NCI-H526 (cell line): ENCODE data around the gene RAD21L1.

Experiments
- DNase-seq, 2 experiments: peaks; one replicate each; lab custom pipeline; 2025; lab: John Stamatoyannopoulos, UW

The RAD21L1 gene

DNA sequence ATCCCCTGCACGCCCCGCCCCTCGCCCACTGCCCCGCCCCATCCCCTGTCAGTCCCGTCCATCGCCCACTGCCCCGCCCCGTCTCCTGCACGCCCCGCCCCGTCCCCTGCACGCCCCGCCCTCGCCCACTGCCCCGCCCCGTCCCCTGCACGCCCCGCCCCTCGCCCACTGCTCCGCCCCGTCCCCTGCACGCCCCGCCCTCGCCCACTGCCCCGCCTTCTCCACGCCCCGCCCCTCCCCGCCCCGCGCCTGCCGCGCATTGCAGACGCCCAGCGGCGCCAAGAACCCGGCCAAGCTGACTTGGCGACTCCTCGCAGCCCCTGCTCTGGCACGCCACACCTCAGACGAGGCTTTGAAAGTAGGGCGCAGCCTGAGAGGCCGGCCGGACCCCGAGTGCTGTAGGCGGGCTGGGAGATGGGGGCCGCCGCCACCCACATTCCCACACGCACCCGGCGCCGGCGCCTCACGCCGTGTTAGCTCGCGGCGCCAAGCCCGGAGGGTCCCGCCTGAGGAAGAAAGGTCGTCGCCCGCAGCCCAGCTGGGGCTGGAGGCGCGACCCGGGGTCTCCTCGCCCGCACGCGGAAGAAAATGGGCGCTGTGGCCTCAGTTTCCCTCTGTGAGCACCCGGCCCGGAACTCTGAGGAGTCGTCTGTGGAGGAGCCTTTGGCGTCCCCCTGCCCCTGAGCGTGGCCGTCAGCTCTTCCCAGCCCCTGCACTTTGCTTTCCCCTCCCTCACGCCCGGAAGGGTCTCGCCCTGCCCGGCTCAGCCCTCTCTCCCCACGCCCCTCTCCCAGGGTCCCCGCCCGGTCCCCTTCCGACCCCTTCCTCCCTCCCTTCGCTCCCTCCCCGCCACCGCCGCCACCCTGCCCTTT lies at the start of gene RAD21L1:
RAD21L1 (plus strand) TSS at position 262 of the 872 bp plus-strand sequence. CDS start 2,410 bp downstream, outside the sequence.
- DNase-seq: peak; percentile 44 to 91

DNA sequence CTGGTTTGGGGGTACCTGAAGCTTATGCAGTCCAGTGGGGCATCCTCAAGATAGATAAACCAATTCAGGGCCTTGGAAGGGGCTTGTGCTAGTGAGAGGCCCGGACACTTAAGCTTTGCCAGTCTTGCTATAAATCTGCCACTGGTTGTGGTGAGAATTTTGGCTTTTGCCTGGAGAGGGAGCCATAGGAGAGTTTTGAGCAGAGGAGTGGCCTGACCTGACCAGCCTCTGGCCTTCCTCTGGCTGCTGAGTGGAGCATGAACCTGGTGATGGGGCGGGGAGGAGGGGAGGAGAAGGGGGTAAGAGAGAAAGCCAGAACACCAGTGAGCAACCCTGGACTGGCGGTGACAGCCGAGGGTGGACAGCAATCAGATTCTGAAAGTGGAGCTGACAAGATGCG lies 48.2 kb upstream of the RAD21L1 start:
- DNase-seq: peak in 1 of 2 experiments; percentile 19

DNA sequence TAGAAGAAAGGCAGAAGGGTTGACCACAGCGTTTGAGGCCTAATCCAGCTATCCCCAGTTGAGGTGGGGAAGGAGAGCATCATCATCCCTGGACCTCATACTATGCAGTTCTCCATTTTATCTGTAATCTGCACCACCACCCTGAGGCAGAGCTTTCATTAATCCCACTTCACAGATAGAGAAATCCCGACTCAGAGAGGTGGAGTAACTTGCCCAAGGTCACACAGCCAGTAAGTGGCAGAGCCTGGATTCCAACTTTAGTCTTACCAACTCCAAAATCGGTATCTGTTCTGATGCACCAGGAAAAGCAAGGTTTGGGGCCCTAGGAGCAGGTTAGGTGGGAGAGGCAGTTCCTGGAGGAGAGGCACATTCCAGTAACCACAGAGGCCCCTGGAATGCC lies 47.7 kb upstream of the RAD21L1 start:
- no peak for DNase-seq

DNA sequence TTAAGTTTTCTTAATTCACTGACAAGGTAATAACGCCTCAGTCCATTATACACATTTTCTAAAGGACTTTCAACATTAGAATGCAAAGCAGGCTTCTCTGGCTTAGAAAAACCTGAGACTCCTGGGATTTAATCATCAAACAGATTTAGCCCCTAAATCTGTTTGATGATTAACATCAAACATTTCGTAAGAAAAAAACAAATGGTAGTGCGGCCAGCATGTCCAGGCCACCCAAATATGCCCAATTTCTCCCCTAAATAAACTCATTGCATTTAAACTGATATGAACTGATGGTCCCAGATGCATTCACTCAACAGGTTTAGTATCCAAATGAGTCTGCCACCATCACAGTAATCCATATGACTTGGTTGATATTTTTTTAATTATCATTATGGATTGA lies 47.2 kb upstream of the RAD21L1 start:
- no peak for DNase-seq

DNA sequence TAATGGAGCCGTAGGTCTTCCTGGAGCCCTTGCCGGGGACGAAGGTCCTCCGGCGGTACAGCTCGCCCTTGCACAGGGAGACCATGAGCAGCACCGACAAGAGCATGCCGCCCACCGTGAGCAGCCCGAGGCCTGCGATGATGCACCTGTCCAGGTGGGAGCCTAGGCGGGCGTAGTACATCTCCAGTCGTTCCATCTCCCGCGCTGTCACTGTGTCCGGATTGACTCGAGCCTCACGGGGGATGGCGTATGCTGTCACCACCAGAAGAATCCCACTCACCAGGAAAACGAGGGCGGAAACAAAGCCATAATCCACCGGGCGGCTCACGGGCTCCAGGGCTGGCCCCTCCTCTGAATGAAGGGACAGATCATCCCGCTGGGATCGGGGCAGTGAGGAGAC lies 44.9 kb upstream of the RAD21L1 start:
- DNase-seq: no peak

DNA sequence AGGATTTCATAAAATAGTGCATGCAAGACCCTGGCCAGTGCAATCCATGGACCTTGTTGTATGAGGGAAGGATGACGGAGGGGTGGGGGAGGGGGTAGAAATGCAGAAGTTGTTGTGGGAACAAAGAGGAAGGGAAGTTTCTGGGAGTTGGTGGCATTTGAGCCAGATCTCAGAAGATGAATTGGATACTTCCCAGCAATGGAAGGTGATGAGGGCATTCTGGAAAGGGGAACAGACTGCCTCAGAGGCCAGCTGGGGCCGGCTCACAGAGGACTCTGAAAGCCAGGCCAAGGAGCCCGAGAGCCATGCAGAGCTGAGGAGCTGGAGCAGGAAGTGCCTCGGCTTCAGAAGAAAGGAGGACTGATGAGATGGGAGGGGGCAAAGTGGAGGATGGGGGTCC lies 43.7 kb upstream of the RAD21L1 start:
- no peak for DNase-seq

DNA sequence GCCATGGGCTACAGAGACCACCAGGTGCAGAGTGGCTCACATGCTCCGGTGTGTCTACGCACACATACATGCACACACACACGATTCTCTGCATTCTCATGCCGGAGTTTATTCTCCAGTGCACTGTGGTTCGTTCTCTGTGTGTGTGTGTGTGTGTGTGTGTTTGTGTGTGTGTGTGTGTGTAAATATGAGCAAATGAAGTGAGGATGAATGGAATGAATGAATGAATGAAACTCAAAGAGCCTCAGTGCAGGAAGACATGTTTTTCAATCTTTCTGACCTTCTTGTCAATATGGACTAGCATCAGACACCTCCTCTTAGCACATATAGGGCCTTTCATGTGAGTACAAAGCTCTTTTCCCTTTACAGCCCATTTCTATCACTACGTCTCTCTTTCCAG lies 42.7 kb upstream of the RAD21L1 start:
- DNase-seq: no peak

DNA sequence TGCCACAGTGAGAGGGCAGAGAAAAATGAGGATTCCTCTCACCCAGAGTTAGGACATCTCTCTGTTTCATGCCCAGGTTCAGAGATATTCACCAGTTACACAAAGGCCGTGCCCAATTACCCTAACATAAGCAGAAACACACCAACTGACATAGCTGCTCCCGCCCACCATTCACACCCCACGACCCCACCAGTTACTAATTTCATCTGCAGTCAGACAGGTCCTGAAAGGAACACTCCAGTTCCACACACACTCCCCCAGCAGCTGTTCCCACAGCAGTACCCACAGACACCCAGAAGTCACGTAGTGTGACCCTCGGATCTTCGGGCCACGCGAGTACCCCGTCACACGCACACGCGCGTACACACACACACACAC lies 41.6 kb upstream of the RAD21L1 start:
- DNase-seq: no peak

DNA sequence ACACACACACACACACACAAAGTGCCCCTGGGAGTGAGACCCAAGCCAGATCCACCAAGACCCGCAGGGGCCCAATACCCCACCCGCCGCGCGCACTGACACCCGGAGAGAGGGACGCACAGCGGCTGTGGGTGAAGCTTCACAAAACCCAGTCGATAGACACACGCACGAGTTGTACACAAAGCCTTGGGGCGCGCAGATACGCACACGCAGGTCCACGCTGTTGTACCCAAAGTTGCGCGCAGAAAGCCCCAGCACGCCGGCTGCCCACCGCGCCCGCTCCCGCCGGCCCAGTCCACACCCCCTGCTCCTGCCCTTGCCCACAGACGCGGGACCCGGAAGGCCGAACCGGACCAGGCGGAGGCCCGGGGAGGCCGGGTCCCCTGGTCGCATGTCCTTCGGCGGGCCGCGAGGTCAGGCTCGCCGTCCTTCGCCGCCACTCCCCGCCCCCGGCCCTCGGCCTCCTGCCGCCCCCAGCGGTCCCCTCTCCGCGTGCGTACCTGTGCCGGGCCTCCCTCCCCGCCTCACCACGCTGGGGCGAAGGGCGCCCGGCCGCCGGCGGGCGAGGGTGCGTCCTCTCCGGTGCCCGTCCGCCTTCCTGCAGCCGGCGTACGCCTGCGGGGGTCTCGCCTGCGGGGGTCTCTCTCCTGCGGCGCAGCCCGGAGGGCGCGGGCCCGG lies 41.1 kb upstream of the RAD21L1 start, which contains the start of gene TMEM74B:
TMEM74B (minus strand) TSS at position 344 of the 678 bp plus-strand sequence. CDS start 1,180 bp downstream, outside the sequence.
- peak; percentile 18 to 65 for DNase-seq

DNA sequence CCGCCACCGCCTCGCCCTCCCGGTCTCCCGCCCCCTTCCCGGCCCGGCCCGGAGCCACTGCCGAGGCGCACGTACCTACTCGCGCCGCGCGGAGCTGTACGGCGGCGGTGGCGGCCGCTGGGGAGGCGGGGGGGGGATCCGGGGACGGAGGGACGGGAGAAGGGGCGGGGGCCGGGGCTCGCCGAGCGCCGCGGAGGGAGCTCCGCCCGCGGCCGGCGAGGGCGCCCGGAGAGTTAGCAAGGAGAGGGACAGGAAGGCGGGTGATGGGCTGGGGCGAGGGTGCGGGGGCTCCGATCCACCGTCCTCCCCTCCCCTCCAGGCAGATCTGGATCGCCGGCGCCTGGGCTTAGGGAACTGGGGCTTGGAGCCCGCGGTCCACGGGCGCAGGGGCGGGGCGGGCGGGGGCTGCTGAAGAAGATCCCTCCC lies 40.5 kb upstream of the RAD21L1 start:
- DNase-seq: peak; percentile 47 to 88

DNA sequence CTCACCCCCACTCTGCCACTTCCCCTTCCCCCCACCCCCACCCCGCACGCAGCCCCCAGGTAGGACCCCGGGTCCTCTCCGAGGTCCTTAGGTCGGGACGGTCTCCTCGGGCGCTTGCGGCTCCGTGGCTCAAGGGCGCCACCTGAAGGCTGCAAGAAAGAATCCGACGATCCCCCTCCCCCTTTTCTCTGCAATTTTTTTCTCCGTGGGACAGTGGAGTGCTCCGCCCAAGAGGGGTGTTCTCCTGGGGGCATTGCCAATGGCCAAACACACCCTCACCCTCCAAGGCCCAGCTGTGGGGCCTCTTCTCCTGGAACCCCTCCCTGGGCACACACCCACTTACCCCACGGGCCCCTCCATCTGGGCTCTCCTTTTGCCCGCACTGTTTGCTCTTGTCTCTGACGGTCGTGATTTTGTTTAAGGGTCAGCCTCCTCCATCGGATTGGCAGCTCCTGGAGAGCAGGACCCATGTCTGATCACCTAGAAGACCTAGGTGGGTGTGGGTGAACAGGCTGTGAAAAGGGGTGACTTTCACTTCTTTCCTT lies 40.0 kb upstream of the RAD21L1 start:
- DNase-seq: peak; percentile 73 to 88

DNA sequence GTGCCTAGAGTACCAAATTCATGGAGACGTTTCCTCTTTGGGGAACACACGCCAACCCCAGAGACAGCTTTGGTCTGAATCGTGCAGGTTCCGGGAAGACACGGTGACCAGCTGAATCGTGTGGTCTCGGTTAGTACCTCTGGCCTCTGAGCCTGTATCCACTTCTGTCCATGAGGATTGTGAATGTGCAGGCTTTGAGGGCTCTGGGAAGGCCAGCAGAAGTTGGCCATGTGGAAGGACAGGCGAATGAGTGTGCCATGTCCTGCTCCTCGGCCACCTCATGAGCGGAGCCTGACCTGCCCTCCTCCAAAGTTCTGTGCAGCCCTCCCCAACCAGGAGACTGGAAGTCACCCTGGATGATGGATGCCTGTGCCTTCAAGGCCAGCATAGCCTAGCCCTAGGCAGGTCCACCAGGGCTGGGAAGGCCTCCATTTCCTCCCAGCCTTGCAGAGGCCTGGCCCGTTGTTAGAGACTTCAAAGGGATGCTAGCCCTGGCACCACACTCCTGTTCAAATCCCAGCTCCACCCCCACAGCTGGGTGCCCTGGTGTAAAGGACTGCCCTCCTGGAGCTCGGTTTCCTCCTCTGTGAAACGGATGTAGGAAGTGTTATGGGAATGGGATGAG lies 39.4 kb upstream of the RAD21L1 start:
- DNase-seq: peak in 1 of 2 experiments; percentile 20

DNA sequence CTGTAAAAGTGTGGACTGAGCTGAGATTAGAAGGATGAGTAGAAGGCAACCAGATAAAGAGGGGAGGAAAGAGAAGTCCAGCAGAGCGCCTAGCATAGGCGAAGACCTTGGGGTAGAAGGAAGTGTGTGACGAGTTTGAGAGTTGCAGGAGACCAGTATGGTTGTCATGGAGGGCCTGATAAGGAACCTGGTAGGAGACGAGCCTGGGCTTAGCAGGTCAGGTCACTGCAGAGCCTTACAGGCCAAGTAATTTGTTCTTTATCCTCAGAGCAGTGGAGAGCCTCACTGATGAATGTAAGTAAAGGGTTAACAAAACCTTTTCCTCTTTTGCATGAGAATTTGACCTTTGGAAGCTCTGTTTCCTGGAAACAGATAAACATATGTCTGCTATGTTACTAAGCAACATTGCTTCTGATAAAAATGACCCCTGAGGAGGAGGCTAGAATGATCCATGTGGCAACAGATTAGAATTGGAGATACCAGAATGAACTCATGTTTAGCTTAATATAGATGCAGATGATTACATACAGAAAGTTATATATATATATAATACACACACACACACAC lies 38.2 kb upstream of the RAD21L1 start:
- DNase-seq: peak; percentile 71 to 88

DNA sequence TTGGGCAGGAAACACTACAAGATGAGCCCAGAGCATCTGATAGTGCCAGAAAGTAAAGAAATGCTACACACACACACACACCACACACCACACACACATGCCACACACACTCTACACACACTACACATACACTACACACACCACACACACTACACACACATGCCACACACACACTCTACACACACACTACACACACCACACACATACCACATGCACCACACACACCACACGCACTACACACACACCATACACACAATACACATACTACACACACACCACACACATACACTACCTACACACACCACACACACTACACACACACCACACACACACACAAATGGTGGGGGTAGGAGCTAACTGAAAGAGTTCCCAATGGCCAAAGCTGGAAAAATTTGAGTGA lies 37.5 kb upstream of the RAD21L1 start:
- DNase-seq: no peak

DNA sequence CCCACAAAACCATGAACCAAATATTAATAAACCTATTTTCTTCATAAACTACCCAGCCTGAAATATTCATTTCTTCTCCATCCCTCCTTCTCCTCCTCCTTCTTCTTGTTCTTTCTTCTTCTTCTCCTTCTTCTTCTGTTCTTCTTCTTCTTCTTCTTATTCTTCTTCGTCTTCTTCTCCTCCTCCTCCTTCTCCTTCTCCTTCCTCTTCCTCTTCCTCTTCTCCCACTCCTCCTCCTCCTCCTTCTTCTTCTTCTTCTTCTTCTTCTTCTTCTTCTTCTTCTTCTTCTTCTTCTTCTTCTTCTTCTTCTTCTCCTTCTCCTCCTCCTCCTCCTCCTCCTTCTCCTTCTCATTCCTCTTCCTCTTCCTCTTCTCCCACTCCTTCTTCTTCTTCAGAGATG lies 36.0 kb upstream of the RAD21L1 start:
- DNase-seq: no peak

DNA sequence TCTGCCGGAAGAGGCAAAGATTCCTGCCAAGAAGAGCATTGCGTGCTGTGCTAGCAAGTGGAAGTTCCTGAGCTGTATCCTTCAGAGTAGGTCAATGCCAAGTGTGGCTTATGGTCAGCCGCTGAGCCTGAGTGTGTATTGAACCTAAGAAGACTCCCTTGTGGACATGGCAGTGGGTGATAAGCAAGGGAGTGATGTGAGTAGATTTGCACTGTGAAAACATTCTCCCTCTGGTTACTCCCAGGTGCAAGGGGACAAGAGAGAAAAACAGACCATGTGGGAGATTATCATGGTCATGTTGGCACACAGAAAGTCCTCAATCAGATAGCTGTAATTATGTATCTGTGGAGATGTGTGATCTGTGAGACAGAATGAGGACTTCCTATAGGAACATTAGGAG lies 35.0 kb upstream of the RAD21L1 start:
- no peak for DNase-seq

DNA sequence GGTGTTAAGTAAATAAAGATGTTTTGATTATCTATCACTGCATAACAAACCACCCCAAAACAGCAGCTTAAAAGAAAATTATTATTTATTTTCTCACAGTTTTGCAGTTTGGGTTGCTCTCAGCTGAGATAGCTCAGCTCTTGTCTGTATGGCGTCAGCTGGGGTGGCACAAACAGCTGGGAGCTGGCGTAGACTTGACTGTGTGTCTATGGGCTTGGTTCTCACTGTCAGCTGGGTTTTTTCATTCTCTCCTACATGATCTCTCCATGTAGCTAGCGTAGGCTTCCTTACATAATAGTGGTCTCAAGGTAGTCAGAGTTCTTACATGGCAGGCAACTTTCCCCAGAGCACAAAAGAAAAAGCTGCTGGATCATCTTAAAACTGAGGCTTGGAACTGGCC lies 34.5 kb upstream of the RAD21L1 start:
- no peak for DNase-seq

DNA sequence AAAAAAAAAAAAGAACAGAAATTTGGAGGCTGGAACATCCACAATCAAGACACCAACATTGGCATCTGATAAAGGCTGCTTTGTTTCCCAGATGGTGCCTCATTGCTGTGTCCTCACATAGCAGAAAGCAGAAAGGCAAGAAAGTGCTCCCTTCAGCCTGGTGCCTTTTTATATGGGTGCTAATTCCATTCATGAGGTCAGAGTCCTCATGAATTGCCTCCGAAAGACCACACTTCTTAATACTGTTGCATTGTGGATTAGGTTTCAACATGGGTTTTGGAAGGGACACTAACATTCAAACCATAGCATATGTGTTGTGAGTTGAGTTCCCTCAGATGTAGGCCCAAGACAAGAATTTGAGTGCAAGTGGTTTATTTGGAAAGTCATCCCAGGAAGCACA lies 30.6 kb upstream of the RAD21L1 start:
- DNase-seq: no peak

DNA sequence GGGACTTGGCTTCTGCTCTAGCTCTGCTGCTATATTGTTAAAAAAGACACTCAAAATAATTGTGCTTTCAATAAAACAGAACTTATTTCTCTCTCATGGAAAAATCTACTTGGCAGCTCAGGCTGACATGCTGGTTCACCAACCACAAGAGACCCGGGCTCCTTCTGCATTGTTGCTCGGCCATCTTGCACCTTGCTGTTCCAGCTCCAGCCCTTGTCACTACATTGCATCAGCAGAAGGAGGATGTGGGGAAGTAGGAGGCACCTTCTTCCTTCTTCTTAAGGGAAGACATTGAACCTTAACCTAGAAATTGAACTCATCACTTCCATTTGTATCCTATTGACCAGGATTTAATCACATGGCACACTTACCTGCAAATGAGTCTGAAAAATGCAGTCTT lies 29.2 kb upstream of the RAD21L1 start:
- DNase-seq: no peak

DNA sequence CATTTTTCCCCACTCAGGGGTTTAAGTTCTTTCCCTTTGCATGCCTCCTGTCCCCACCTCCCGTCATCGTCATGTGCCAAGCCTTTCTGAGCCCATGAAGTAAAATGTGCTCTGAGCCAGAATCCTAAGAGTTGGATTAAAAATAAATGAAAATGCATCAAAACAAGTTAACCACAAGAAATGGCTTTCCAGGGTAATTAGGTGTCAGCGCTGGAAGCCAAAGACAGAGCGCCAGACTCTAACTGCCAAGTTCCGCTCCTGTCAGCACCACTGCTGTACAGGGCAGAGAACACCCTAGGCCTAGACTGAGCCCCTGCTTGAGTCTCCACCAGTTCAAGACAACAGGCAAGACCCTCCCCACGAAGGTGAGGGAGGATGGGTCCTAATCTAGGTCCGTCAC lies 28.0 kb upstream of the RAD21L1 start:
- no peak for DNase-seq

DNA sequence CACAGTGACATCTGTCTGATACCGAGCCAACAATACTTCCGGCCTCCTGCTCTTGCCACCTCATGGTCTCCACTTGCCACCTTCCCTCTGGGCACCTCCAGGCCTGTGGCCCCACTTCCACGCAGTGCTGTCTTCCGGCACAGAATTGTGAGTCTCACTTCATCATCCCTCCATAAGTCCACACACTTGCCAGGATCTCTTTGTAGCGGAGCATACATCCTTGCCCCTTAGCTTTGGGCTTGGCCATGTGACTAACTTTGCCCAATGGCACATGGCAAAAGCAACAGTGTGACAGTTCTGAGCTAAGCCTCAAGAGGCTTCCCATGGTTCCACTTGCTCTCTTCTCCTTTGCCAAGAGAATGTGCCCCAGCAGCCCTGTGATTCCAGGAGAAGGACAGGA lies 27.1 kb upstream of the RAD21L1 start:
- DNase-seq: no peak

DNA sequence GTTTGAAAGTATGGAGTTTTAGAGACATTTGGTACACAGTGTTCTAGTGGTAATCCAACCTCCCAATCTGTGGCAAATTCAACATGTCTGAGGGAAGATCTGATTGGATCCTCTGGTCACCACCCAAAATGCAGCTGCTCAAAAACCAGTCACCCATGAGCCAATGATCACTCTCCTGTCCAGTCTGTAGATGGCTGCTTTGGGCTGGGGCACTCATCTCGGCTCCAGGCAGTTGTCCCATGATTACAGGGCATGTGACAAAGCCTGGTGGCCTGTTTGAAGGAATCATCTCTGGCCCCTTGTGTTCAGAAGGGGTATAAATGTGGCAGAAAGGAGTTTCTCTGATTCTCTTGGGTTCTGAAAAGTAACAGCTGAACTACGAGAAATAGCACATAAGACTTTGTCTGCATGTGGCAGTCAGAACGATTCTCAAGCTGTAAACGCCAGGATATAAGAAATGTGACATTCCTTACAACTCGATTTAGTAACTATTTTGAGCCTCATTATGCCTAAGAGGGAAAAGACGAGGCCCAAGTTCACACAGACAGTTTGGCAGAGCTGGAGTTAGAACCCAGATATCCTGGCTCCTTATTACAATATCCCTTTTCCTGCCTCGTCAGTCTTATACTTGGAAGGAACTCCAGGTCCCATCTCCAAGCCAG lies 26.5 kb upstream of the RAD21L1 start:
- no peak for DNase-seq
